Activated B cell treated with CpG ODN at 0.5 μM for 24 hours (primary cell): ENCODE results near the gene PARVG. TPM values are rescaled to one million over a fixed set of nuclear protein-coding genes. Genes with fewer than 3 reads are reported as not detected.

Experiments
- ATAC-seq: fragments of 200-7000 bp; cut with Tn5 transposase; one replicate; pipeline ENCODE4 v1.10.0; 2021; ENCODE audit warnings: low read depth, mild to moderate bottlenecking, moderate library complexity
- CTCF ChIA-PET: fragments of 350-600 bp; sonication (Branson Sonifier 250); formaldehyde crosslinking; loops from one replicate; lab custom pipeline; 2021; ENCODE audit warnings: antibody characterized with exemption; lab: Charles Lee
- POLR2A ChIA-PET: fragments of 350-600 bp; sonication (Branson Sonifier 250); formaldehyde crosslinking; loops from one replicate; lab custom pipeline; 2021; ENCODE audit warnings: antibody characterized with exemption; lab: Charles Lee
- DNase-seq: peaks from one replicate; pipeline ENCODE4 v3.0.0; 2022
- H3K27ac Mint-ChIP-seq: one replicate; pipeline ENCODE4 v1.8.0; 2020; ENCODE audit warnings: mixed read lengths
- H3K27me3 Mint-ChIP-seq: one replicate; pipeline ENCODE4 v1.8.0; 2021; ENCODE audit warnings: mixed read lengths
- H3K36me3 Mint-ChIP-seq: one replicate; pipeline ENCODE4 v1.8.0; 2021; ENCODE audit warnings: low read depth, mixed read lengths
- H3K4me1 Mint-ChIP-seq: one replicate; pipeline ENCODE4 v1.8.0; 2021; ENCODE audit warnings: mixed read lengths
- H3K4me3 Mint-ChIP-seq: one replicate; pipeline ENCODE4 v1.8.0; 2020; ENCODE audit warnings: mild to moderate bottlenecking, mixed read lengths
- H3K9me3 Mint-ChIP-seq: one replicate; pipeline ENCODE4 v1.8.0; 2020; ENCODE audit warnings: mixed read lengths
- intact Hi-C: fragments of 100-400 bp; cut with micrococcal nuclease; formaldehyde crosslinking; loops from one replicate; pipeline ENCODE4 v1.15.1; 2024
- total RNA-seq: library from RNA; stranded (reverse); gene quantifications from 2 replicates; pipeline ENCODE4 v1.2.3, GENCODE V29; 2022
- TF ChIP-seq, protein P1 (sequence below): fragments of 200-600 bp; IDR thresholded peaks from one replicate; pipeline ENCODE4 v1.8.0; 2022; ENCODE audit warnings: antibody characterized with exemption, mild to moderate bottlenecking

The PARVG gene
- total RNA-seq, 1 donor from 2014 or later = 96.1 TPM

DNA sequence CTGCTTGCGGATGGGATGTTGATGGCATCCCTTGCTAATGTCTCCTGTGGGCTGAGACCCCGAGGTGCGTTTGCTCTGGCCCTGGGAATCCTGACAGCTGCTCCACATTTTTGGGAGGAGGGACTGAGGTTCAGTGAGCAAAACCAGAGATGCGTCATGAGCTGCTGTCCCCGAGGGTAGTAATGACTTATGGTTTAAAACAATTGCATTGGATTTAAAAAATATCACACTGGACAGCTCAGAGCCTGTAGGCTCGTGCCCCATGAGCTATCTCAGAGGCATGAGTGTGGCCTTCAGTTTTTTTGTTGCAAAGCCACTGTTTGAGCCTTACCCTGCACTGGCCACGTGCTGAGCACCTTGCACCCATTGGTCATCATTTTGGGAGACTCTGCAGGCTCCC is 20.9 kb upstream of the PARVG start:
- ChIA-PET POLR2A (no interaction called here), CTCF (no interaction called here)
- DNase-seq (no peak), ATAC-seq (no peak)
- Mint-ChIP-seq H3K4me3 (no peak overlapping the region), H3K27me3 (no peaks in the 10 kb centered on the region), H3K36me3 (peaks cover 53% of the 10 kb centered on the region), H3K4me1 (no peaks in the 10 kb centered on the region), H3K9me3 (no peaks in the 10 kb centered on the region), H3K27ac (no peak overlapping the region)
- intact Hi-C loops = no loop called here
- TF ChIP-seq, protein P1, sequence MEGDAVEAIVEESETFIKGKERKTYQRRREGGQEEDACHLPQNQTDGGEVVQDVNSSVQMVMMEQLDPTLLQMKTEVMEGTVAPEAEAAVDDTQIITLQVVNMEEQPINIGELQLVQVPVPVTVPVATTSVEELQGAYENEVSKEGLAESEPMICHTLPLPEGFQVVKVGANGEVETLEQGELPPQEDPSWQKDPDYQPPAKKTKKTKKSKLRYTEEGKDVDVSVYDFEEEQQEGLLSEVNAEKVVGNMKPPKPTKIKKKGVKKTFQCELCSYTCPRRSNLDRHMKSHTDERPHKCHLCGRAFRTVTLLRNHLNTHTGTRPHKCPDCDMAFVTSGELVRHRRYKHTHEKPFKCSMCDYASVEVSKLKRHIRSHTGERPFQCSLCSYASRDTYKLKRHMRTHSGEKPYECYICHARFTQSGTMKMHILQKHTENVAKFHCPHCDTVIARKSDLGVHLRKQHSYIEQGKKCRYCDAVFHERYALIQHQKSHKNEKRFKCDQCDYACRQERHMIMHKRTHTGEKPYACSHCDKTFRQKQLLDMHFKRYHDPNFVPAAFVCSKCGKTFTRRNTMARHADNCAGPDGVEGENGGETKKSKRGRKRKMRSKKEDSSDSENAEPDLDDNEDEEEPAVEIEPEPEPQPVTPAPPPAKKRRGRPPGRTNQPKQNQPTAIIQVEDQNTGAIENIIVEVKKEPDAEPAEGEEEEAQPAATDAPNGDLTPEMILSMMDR = no peak

DNA sequence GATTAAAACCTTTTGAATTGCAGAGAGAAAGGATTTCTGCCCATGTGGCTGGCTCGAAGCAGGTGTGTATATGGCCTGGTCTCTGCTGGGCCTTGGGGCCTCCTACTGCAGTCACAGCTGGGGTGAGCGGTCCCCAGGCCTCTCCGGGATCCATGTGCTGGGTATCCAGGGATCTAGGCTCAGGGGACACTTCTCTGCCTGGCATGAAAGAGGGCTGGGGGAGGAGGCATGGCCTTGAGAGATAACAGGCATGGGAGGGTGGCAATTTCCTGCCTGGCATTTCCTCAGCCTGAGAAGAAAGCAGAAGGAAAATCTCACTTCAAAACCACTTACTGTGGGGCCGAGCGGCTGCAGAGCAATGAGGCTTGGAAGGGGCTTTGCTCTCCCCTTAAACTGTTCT is 20.3 kb upstream of the PARVG start:
- TF ChIP-seq, protein P1 = no peak
- ChIA-PET POLR2A (no interaction called here), CTCF (no interaction called here)
- intact Hi-C loops = no loop called here
- Mint-ChIP-seq H3K4me1 (no peaks in the 10 kb centered on the region), H3K27ac (no peak overlapping the region), H3K27me3 (no peaks in the 10 kb centered on the region), H3K36me3 (peaks cover 60% of the 10 kb centered on the region), H3K9me3 (no peaks in the 10 kb centered on the region), H3K4me3 (no peak overlapping the region)
- ATAC-seq (no peak), DNase-seq (no peak)

DNA sequence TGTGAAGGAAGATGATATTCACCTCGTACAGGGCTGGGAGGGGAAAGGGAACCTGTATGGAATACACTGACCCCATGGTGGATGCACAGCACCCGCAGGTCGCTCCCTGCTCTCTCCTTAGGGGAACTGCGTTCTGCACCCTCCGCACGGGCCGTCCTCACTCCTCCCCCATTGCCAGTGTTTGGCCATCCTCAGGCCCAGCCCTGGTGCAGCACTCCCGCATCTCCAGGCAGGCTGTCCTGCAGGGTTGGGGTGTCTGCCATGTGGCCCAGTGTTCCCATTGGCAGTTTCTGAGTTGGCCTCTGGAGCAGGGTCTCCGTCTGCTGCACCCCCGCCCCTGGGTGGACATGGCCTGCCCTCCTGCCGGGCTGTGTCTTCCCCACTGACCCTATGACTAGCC is 19.1 kb upstream of the PARVG start:
- no peaks in the 10 kb centered on the region for H3K27me3 Mint-ChIP-seq
- H3K27ac Mint-ChIP-seq = no peak overlapping the region
- no peak overlapping the region for H3K4me3 Mint-ChIP-seq
- no peak for DNase-seq
- H3K4me1 Mint-ChIP-seq = no peaks in the 10 kb centered on the region
- peaks cover 58% of the 10 kb centered on the region for H3K36me3 Mint-ChIP-seq
- ATAC-seq = no peak
- ChIA-PET POLR2A (no interaction called here), CTCF (no interaction called here)
- H3K9me3 Mint-ChIP-seq = no peaks in the 10 kb centered on the region
- TF ChIP-seq, protein P1 = no peak
- intact Hi-C loops = no loop called here

DNA sequence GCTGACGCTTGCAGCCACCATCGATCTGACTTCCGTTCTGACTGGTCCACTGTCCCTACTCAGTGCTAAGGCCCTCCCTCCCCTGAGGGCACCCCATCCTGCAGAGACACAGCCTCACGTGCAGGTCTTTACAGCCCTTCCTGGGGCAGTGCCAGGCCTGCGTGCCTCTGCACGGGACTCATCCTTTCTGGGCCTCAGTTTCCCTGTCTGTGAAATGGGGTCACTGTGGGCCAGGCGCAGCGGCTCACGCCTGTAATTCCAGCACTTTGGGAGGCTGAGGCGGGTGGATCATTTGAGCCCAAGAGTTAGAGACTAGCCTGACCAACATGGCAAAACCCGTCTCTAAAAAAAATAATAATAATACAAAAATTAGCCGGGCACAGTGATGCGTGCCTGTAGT is 17.8 kb upstream of the PARVG start:
- intact Hi-C loops = no loop called here

DNA sequence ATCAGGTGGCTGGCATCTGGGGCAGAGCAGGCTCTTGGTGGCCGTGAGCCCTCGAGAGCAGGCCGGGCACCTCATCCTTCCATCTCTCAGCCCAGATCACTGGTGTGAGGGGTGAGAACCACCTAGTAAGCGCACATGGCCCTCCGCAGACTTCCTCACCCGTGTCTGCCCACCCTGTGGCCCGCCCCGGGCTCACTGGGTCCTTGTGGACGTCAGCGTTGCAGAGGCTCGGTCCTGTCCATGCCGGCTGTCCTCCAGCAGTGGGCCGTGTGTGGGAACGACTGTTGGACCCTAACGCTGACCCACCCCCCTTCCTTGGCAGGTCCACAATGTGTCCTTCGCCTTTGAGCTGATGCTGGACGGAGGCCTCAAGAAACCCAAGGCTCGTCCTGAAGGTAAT is 17.2 kb upstream of the PARVG start:
- DNase-seq (no peak), ATAC-seq (no peak)
- Mint-ChIP-seq H3K27ac (no peak overlapping the region), H3K4me3 (no peak overlapping the region), H3K4me1 (no peaks in the 10 kb centered on the region), H3K27me3 (no peaks in the 10 kb centered on the region), H3K9me3 (no peaks in the 10 kb centered on the region), H3K36me3 (peaks cover 54% of the 10 kb centered on the region)
- POLR2A ChIA-PET = no interaction called here
- CTCF ChIA-PET = no interaction called here
- intact Hi-C loops = no loop called here
- TF ChIP-seq, protein P1 = no peak

More for the DNA sequence above, 17.8 kb upstream of the PARVG start:
- ATAC-seq (no peak), DNase-seq (no peak)
- POLR2A ChIA-PET = no interaction called here
- Mint-ChIP-seq H3K4me3 (no peak overlapping the region), H3K9me3 (no peaks in the 10 kb centered on the region), H3K4me1 (no peaks in the 10 kb centered on the region), H3K27ac (no peak overlapping the region), H3K36me3 (peaks cover 54% of the 10 kb centered on the region), H3K27me3 (no peaks in the 10 kb centered on the region)
- CTCF ChIA-PET = no interaction called here
- TF ChIP-seq, protein P1 = no peak
